COR-L47 (cell line): Measurements from ENCODE around the gene DTL.
A peak's percentile ranks its signal among the peaks of the same experiment; 100 is the strongest.

Source experiments
- DNase-seq: peaks from one replicate; lab custom pipeline; 2025; lab: John Stamatoyannopoulos, UW

The DTL gene

DNA sequence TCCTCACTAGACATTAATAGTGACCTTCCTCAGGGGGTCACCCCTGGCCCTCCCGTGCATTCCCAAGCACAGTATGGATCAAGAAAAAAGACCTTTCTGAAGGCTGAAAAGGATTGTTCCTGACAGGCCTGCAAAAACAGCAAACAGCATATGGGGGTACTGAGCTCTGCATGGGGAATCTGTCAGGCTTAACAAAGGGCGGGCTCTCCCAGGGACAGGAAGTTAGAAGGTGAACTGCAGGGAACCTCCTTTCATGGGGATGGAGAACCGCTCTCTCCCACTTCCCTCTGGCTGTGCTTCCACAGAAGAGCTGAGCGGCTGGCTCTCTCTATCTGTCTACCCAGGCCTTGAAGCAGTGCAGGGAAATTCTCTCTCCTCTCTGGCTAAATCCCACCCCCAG, 91.7 kb downstream of the DTL start:
- DNase-seq, result no peak

DNA sequence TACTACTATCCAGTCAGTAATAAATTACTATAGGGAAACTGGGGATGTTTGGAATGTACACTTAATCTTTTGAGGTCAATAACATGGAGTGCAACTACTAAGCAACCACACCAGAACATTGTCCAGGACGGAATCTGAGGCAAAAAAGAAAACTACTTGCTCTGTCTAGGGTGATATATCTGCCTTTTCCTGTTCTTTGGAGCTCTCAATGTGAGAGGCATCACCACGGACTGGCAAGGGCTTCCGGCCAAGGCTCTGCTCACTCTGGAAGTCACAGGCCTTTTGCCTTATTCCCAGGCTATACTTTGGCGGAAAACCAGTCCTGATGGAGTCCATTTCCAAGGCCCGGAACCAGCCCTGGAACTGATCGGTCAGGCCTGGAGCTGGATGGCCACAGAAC, 94.2 kb downstream of the DTL start:
- no peak for DNase-seq

DNA sequence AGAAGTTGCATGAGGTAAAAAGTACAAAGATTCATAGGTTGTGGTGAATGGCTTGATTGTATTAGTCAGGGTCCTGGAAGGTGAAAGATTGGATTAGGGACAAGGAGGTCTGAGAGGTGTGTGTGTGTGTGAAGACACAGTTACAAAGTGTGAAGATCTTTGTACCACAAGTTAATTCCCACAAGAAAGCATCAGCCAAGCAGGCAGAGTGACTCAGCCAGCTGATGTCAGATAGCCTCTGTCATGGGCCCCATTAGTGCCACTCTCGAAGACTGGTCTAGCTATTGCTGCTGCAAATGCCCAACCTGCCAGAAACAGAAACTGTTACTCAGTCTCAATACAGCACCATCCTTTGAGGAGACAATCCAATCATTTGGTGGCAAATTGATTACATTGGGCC, 96.5 kb downstream of the DTL start:
- no peak for DNase-seq

DNA sequence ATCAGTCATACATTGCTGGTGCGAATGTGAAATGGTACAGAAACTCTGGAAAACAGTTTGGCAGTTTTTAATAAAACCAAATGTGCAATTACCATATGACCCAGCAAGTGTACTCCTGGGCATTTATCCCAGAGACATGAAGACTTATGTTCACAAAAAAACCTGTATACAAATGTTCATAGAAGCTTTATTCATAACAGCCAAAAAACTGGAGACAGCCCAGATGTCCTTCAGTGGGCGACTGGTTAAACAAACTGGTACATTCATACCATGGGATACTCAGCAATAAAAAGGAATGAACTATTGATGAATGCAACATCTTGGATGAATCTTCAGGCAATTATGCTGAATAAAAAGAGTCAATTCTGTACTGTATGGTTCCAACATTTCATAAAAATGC, 97.8 kb downstream of the DTL start:
- DNase-seq, result no peak

DNA sequence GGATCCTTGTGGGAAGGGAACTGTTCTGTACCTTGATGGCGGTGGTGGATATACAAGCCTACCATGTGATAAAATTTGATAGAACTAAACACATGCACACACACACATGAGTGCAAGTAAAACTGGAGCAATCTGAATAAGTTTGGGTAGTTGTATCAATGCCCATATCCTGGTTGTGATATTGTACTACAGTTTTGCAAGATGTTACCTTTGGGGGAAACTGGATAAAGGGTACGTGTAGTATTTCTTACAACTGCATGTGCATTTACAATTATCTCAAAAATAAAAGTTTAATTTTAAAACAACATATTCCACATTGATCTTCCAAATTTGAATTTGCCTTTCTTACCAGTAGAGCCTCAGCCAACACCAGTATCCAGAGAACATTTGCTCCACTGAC, 99.6 kb downstream of the DTL start:
- DNase-seq, result no peak

DNA sequence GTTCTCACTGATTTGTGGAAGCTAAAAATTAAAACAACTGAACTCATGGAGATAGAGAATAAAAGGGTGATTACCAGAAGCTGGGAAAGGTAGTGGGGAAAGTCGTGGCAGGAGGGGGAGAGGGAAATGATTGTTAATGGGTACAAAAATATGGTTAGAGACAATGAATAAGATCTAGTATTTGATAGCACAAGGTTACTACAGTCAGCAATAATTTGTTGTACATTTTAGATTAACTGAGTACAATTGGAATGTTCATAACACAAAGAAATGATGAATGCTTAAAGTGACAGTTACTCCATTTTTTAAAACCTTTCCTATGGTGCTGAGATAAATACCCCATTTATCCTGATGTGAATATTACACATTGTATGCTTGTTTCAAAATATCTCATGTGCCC, 102.3 kb downstream of the DTL start:
- no peak for DNase-seq

DNA sequence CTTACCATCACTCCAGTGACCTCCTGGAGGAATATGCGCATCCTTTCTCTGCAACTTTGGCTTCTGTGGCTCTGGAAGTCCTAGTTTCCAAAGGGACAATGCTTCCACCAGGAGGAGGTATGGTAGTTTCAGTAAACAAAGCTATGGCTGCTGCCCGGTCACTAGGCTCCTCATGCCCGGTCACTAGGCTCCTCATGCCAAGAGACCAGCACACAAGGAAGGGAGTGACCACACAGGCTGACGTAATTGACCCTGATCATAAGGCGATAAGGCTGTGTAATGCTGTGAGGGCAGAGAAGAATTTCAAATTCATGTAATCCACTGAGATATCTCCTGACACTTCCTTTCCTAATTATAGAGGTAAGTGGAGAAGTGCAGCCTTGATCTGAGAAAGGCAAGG, 102.9 kb downstream of the DTL start:
- no peak for DNase-seq

DNA sequence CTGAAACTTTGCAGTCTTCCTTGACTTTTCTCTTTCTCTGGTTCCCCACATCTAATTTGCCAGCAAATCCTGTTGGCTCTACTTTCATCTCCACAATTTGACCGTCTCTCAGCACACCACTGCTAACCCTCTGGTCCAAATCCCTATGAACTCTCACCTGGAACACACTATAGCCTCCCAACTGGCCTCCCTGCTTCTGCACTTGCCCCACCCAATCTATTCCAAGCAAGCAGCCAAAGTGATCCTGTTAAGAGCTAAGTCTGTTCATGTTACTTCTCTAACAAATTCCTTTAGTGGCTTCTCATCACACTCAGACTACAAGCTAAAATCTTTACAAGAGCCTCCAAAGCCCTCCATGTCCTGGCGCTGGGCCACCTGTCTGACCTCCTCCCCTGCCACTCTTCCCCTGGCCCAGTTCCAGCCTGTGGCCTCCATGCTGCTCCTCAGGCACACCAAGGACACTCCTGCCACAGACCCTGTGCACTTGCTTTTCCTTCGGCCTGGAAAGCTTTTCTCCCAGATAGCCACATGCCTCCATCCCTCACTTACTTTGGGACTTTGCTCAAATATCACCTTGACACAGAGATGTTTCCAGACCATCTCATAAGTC, 104.1 kb downstream of the DTL start:
- DNase-seq, result no peak

DNA sequence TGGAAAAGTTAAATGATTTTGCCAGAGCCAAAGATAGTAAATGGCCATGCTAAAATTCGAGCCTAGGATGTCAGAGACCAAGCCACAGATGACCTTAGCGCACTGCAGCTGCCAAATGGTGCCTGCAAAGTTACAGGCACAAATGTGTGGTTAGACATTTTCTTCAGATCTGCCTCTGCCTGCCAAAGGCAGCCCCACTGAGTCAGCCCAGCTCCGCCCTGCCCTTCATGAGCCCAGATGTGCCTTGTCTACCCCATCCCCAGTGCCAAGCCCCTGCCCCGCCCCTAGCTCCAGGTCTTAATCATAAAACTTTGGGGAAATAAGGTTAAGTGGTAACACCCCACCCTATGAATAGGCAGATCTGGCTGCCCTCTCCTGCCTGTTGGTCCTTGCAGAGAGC, 105.9 kb downstream of the DTL start:
- DNase-seq, result no peak

DNA sequence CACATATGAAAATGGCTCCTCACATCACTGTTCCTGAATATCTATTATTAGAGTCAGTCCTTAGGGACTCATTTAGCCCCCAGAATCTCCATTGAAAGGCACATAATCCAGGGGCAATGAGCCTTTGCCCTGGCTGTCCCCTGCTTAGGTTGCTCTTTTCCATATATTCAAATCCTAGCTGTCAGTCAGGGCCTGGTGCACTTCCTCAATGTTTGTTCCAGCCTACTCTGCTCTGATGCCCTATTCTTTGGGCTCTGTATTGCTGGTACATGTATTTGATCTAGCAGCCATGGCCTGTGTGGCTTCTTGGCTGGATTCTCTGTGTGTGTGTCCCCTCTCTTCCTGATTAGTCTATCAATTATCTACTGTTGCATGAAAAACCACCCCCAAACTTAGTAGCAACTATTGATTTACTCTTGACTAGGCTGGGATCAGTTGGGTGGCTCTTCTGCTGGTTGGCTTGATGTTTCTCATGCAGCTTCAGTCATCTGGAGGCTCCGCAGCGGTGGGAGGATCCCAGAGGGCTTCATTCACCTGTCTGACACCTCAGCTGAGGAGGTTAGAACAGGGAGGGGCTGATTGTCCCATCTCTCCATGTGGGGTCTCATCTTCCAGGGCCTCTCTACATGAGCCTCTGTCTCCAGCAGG, 107.5 kb downstream of the DTL start:
- DNase-seq, result no peak

DNA sequence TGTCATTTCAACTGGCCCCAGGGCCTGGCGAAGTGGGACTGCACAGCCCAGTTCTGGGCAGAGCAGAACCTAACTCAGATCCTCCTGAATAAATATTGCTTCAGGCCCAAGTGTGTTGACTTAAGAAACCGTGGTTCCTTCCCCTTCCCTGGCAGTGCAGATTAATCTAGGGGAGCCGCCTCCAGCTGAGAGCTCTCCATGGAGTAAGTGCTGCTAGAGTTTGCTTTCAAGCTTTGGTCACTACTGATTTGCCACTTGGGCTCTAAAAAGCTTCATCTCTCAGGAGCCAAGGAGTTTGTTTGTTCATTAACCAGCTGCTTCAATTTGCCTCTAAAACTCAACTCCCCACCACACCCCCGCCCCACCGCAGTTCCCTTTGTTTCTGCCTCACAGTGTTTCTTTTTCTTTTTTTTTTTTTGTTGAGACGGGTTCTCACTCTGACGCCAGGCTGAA, 112.1 kb downstream of the DTL start:
- DNase-seq, result peak; percentile 22

DNA sequence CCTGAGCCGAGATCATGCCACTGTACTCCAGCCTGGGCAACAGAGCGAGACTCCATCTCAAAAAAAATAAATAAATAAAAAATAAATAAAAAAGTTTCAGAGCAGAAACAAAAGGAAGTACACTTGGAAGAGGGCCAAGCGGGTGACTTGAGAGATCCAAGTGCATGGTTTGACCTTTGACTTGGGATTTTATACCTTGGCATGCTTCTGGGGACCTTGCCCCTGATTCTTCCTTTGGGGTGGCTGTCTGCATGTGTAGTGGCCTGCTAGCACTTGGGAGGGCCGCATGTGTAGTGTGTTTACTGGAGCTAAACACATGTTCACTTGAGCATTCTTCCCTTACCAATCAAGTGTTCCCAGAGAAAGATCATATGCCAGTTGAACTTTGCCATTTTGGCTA, 114.0 kb downstream of the DTL start:
- DNase-seq, result no peak

DNA sequence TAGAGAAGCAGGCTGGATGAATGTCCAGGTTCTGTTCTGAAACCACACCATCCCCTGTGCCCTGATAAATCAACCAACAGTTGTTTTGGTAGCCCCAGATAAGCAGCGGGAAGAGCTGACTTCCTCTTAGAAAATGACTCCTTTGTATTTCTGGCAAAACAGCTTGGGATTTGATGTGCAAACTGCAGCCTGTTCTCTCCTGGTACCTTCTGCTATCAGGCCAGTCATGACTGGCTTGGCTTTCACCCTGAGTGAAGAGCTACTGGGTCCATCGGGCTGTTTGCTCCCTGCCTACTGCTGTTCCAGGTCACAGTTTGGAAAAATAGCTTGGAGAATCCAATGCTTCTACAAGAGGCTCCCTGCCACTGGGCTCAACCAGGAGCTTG, 116.8 kb downstream of the DTL start:
- no peak for DNase-seq

DNA sequence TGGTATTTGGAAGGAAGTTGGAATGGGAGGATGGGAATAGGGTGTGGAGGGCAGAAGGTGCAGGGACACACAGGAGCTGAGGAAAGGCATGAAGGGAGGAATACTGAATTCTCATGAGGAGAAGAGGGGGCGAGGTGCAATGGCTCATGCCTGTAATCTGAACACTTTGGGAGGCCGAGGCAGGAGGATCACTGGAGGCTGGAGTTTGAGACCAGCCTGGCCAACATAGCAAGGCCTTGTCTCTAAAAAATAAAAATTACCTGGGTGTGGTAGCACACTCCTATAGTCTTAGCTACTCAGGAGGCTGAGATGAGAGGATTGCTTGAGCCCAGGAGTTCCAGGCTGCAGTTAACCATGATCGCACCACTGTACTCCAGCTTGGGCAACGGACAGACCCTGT, 117.3 kb downstream of the DTL start:
- no peak for DNase-seq

DNA sequence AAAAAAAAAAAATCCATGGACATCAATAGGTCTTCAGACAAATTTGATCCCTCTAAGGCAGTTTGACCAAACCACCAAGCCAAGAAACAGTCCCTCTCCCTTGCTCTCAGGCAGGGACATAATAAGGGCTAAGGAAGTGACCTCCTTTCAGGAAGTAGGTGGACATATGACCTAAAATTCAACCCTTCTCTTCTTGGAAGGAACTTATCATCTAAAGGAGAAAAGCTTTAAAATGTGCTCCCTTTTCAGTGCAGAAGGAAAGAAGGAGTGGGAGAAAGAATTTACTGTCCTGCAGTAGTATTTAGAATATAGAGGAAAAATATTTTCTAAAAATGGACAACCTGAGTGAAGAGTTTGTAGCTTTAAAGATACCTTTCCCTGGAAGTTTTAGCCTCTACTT, 118.1 kb downstream of the DTL start:
- no peak for DNase-seq
